Measurements from ENCODE around the gene CTSL. TPM values are rescaled to one million over a fixed set of nuclear protein-coding genes. Genes with fewer than 3 reads are reported as not detected.

Gene CTSL
- 393 and 445 TPM in 2 replicates for total RNA-seq (2014; rRNA removed; shearing (Covaris generic))

GRCh38 chr9:87725900-87726709 lies at the start of gene CTSL:
Gene CTSL, plus strand, starts transcription at chr9:87726119. Its CDS starts 1,485 bp downstream, at chr9:87727604.
- H3K27me3 ChIP-seq (replicated peaks): no peaks in the 10 kb centered on the region
- H3K4me1 ChIP-seq (replicated peaks): peaks cover 32% of the 10 kb centered on the region
- DNase-seq (ENCODE audit: low read depth in 1 of 2, low spot score in 2 of 2): peak; percentile 82 to 86
- H3K36me3 ChIP-seq: peaks cover 49% of the 10 kb centered on the region
- peak within 1 kb of the TSS; percentile 72 for H3K4me3 ChIP-seq
- no peaks in the 10 kb centered on the region; the same call in none of the 2 replicates for H3K9me3 ChIP-seq (replicated peaks)
- H3K27ac ChIP-seq: peak within 1 kb of the TSS; percentile 78

DNA sequence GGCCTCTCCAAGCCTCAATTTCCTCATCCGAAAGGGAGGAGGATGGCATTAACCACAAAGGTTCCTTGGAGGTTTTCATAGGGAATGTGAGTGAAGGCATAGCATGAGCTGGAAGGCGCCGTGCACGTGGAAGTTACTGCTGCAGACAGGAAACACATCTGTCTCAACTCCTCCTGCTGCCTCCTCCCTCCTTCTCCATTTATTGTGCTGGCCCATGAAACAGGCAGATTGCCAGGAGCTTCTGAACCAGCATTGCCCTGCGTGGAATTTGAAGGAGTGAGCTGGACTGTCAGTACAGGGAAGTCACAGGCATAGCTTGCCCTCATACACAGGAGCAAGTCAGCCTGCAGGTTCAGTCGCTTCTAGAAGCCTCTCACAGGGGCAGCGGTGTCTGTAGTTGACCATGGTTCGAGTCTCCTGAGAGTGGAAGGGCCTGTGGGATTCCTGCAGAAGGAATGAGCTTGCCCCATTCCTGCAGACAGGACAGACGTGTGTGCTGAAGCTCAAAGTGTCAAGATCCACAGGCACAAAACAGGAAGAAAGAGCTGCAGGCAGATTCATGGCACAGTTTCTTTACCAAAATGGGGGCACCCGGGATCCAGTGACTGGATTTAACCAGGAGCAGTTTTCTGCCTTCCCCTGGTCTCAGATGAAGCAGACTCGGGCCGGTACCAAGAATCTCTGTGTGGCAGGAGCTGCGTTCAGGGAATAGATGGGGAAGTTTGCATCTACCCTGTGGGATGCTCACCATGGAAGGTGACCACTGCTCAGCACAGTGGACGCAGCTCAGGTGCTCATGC lies 48.7 kb upstream of the CTSL start:
- Histone ChIP-seq H3K9me3 (replicated peaks) (no peaks in the 10 kb centered on the region), H3K27ac (no peak overlapping the region), H3K4me3 (no peak overlapping the region), H3K4me1 (replicated peaks) (no peaks in the 10 kb centered on the region), H3K36me3 (peaks cover 78% of the 10 kb centered on the region), H3K27me3 (replicated peaks) (no peaks in the 10 kb centered on the region)
- DNase-seq (ENCODE audit: low read depth in 1 of 2, low spot score in 2 of 2): no peak

DNA sequence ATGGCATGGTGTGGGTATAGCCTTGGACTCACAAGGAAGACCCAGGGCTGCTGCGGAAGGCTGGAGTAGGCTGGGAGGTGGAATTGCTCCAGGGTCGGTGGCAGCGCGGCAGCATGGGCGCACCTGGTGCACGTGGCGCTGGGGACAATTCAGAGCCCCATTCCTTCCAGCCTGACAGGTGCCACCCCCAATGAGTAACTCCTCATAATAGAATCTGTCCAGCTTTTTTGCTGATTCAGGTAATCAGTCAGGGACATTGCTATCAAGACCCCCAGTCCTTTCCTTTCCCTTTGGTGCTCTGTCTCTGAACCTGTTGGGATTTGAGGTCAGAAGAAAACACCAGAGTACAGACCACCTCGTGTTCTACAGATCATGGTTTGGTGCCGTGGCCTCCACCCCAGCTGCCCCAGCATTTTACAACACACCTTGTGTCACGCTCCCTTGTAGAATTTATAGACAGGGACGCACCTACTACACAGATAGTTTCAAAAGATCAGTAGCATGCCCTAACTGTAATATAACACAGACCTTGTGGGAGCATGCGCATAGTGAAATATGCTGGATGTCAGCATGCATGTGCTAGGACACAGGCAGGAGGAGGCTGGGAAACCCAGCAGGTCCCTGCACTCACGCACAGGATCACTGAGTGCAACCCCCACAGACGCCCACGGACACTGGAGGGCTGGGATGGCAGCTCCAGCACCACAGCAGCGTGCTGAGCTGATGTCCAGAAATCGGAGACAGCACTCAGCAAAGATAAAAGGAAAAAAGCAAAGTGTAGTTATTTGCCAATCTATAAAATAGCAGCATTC lies 47.9 kb upstream of the CTSL start:
- DNase-seq (ENCODE audit: low read depth in 1 of 2, low spot score in 2 of 2): no peak
- no peaks in the 10 kb centered on the region for H3K4me1 ChIP-seq (replicated peaks)
- H3K9me3 ChIP-seq (replicated peaks): no peaks in the 10 kb centered on the region
- no peak overlapping the region for H3K27ac ChIP-seq
- H3K4me3 ChIP-seq: no peak overlapping the region
- H3K36me3 ChIP-seq: peaks cover 76% of the 10 kb centered on the region
- no peaks in the 10 kb centered on the region for H3K27me3 ChIP-seq (replicated peaks)

GRCh38 chr9:87678650-87679355 lies 47.1 kb upstream of the CTSL start:
- no peak overlapping the region for H3K4me3 ChIP-seq
- peaks cover 75% of the 10 kb centered on the region for H3K36me3 ChIP-seq
- H3K4me1 ChIP-seq (replicated peaks): no peaks in the 10 kb centered on the region
- H3K9me3 ChIP-seq (replicated peaks): no peaks in the 10 kb centered on the region
- peak in 1 of 2 experiments; percentile 62 for DNase-seq (ENCODE audit: low read depth in 1 of 2, low spot score in 2 of 2)
- no peaks in the 10 kb centered on the region for H3K27me3 ChIP-seq (replicated peaks)
- no peak overlapping the region for H3K27ac ChIP-seq

- Histone ChIP-seq H3K36me3 (peaks cover 87% of the 10 kb centered on the region), H3K27ac (no peak overlapping the region), H3K27me3 (replicated peaks) (no peaks in the 10 kb centered on the region), H3K9me3 (replicated peaks) (no peaks in the 10 kb centered on the region), H3K4me3 (no peak overlapping the region), H3K4me1 (replicated peaks) (0 out of 2 replicates have a peak, but pooled peaks cover 6% of the 10 kb centered on the region)
- DNase-seq (ENCODE audit: low read depth in 1 of 2, low spot score in 2 of 2): no peak
Measured at GRCh38 chr9:87681271-87682061, 44.5 kb upstream of the CTSL start.

DNA sequence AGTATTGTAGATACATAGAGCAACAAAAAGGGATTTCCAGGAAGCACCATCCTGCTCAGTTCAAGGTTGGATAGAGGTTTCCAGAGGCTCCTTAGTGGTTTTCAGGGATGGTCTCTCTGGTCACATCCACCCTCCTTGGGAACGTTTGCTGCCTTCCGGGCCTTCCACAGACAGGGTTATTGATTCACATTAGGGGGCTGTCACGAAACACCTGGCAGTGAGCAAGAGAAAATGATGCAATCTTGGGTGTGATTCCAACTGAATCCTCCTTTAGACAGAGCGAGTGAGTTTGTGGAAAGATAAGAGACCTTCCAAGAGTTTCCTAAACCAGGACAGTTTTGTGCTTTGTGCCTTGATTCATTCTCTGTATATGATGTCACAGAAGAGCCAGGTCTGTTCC lies 43.8 kb upstream of the CTSL start:
- no peak for DNase-seq (ENCODE audit: low read depth in 1 of 2, low spot score in 2 of 2)
- peaks cover 87% of the 10 kb centered on the region for H3K36me3 ChIP-seq
- no peak overlapping the region for H3K4me3 ChIP-seq
- no peaks in the 10 kb centered on the region for H3K9me3 ChIP-seq (replicated peaks)
- 0 out of 2 replicates have a peak, but pooled peaks cover 6% of the 10 kb centered on the region for H3K4me1 ChIP-seq (replicated peaks)
- H3K27me3 ChIP-seq (replicated peaks): no peaks in the 10 kb centered on the region
- H3K27ac ChIP-seq: no peak overlapping the region

- Histone ChIP-seq H3K4me1 (replicated peaks) (0 out of 2 replicates have a peak, but pooled peaks cover 6% of the 10 kb centered on the region), H3K4me3 (no peak overlapping the region), H3K27ac (no peak overlapping the region), H3K36me3 (peaks cover 88% of the 10 kb centered on the region), H3K27me3 (replicated peaks) (no peaks in the 10 kb centered on the region), H3K9me3 (replicated peaks) (no peaks in the 10 kb centered on the region)
- no peak for DNase-seq (ENCODE audit: low read depth in 1 of 2, low spot score in 2 of 2)
Measured at GRCh38 chr9:87682618-87683017, 43.3 kb upstream of the CTSL start.

GRCh38 chr9:87683751-87684626 lies 41.9 kb upstream of the CTSL start:
- H3K4me1 ChIP-seq (replicated peaks): 0 out of 2 replicates have a peak, but pooled peaks cover 6% of the 10 kb centered on the region
- no peak for DNase-seq (ENCODE audit: low read depth in 1 of 2, low spot score in 2 of 2)
- no peaks in the 10 kb centered on the region for H3K9me3 ChIP-seq (replicated peaks)
- peaks cover 92% of the 10 kb centered on the region for H3K36me3 ChIP-seq
- no peak overlapping the region for H3K4me3 ChIP-seq
- no peaks in the 10 kb centered on the region for H3K27me3 ChIP-seq (replicated peaks)
- no peak overlapping the region for H3K27ac ChIP-seq

GRCh38 chr9:87684627-87685219 lies 41.2 kb upstream of the CTSL start:
- H3K4me3 ChIP-seq: no peak overlapping the region
- 0 out of 2 replicates have a peak, but pooled peaks cover 6% of the 10 kb centered on the region for H3K4me1 ChIP-seq (replicated peaks)
- DNase-seq (ENCODE audit: low read depth in 1 of 2, low spot score in 2 of 2): peak in 1 of 2 experiments; percentile 27
- no peaks in the 10 kb centered on the region for H3K27me3 ChIP-seq (replicated peaks)
- no peak overlapping the region for H3K27ac ChIP-seq
- no peaks in the 10 kb centered on the region for H3K9me3 ChIP-seq (replicated peaks)
- peaks cover 92% of the 10 kb centered on the region for H3K36me3 ChIP-seq

DNA sequence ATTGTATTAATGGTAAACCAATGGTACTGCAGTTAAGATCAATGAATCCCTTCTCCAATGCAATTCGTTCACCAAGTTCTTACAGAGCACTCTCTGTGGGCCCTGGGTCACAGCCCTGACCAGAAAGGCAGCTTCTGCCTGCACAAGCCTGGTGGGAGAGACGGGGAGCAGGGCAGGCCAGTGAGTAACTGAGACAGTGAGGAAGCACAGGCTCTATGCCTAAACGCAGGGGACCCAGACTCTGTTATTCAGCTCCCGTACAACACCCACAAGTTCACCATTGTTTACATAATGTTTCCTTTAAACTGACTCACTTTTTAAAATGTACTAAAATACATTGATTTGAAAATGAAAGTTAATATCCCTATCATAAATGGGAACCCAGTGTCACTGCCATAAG lies 40.5 kb upstream of the CTSL start:
- Histone ChIP-seq H3K9me3 (replicated peaks) (no peaks in the 10 kb centered on the region), H3K36me3 (peaks cover 93% of the 10 kb centered on the region), H3K27ac (0 out of 2 replicates have a peak overlapping the region, but pooled peaks have one; percentile 15), H3K27me3 (replicated peaks) (no peaks in the 10 kb centered on the region), H3K4me3 (no peak overlapping the region), H3K4me1 (replicated peaks) (0 out of 2 replicates have a peak, but pooled peaks cover 6% of the 10 kb centered on the region)
- DNase-seq (ENCODE audit: low read depth in 1 of 2, low spot score in 2 of 2): no peak

GRCh38 chr9:87685871-87686519 lies 39.9 kb upstream of the CTSL start:
- no peak overlapping the region for H3K4me3 ChIP-seq
- H3K9me3 ChIP-seq (replicated peaks): no peaks in the 10 kb centered on the region
- no peaks in the 10 kb centered on the region for H3K27me3 ChIP-seq (replicated peaks)
- DNase-seq (ENCODE audit: low read depth in 1 of 2, low spot score in 2 of 2): no peak
- H3K36me3 ChIP-seq: peaks cover 91% of the 10 kb centered on the region
- H3K4me1 ChIP-seq (replicated peaks): 0 out of 2 replicates have a peak, but pooled peaks cover 6% of the 10 kb centered on the region
- 0 out of 2 replicates have a peak overlapping the region, but pooled peaks have one; percentile 15 for H3K27ac ChIP-seq

Measured in SJSA1 (cell line).